ENCODE results near the gene AICDA. TPM values are rescaled to one million over a fixed set of nuclear protein-coding genes. Genes with fewer than 3 reads are reported as not detected.

AICDA gene
- total and polyA plus RNA-seq, 10 of the 15 experiments (the other 5 are each of a cell fraction or from before 2014, with no cell fraction given) = 9.4 to 24.9 (median 16.6) TPM

- TF ChIP-seq ZBTB11 (CRISPR knock-in tag; IDR thresholded peaks at IDR 0.05) (no peak), ASH2L (IDR thresholded peaks at IDR 0.05; ENCODE audit: borderline replicate concordance, low read depth) (0 out of 2 replicates have a peak, but pooled peaks have one; percentile 52), POLR2AphosphoS2 (IDR thresholded peaks at IDR 0.05; ENCODE audit: low read depth, low read length) (no peak), SRF (IDR thresholded peaks at IDR 0.05; ENCODE audit: low read depth in 2 of 2, low read length in 2 of 2) (0 out of 4 replicates have a peak, but pooled peaks of 1 of the 2 experiments have one; percentile 2), CHD2 (IDR thresholded peaks at IDR 0.05; ENCODE audit: borderline replicate concordance, low read depth, low read length) (peak; percentile 15; the same call in 1 of the 2 replicates), ZNF687 (IDR thresholded peaks at IDR 0.05) (no peak), SMARCA5 (IDR thresholded peaks at IDR 0.05) (peak; percentile 86; the same call in 1 of the 2 replicates), PKNOX1 (IDR thresholded peaks at IDR 0.05) (0 out of 2 replicates have a peak, but pooled peaks have one; percentile 31), YBX1 (IDR thresholded peaks at IDR 0.05) (no peak; the same call in 1 of the 2 replicates), CBX5 (IDR thresholded peaks at IDR 0.05; ENCODE audit: low read depth) (0 out of 2 replicates have a peak, but pooled peaks have one; percentile 63), WRNIP1 (IDR thresholded peaks at IDR 0.05; ENCODE audit: borderline replicate concordance, low read depth, low read length) (no peak), BRCA1 (IDR thresholded peaks at IDR 0.05; ENCODE audit: low read depth, low read length) (no peak), PAX5 (IDR thresholded peaks at IDR 0.05; ENCODE audit: borderline replicate concordance, low read depth, low read length) (peak; percentile 69; the same call in 1 of the 2 replicates), SMC3 (IDR thresholded peaks at IDR 0.05; ENCODE audit: borderline replicate concordance, low read length) (no peak), BCL11A (IDR thresholded peaks at IDR 0.05; ENCODE audit: low read depth, low read length) (peak; percentile 82), ATF7 (IDR thresholded peaks at IDR 0.05; ENCODE audit: low read depth) (peak; percentile 87)
- TF ChIP-seq, protein P1, sequence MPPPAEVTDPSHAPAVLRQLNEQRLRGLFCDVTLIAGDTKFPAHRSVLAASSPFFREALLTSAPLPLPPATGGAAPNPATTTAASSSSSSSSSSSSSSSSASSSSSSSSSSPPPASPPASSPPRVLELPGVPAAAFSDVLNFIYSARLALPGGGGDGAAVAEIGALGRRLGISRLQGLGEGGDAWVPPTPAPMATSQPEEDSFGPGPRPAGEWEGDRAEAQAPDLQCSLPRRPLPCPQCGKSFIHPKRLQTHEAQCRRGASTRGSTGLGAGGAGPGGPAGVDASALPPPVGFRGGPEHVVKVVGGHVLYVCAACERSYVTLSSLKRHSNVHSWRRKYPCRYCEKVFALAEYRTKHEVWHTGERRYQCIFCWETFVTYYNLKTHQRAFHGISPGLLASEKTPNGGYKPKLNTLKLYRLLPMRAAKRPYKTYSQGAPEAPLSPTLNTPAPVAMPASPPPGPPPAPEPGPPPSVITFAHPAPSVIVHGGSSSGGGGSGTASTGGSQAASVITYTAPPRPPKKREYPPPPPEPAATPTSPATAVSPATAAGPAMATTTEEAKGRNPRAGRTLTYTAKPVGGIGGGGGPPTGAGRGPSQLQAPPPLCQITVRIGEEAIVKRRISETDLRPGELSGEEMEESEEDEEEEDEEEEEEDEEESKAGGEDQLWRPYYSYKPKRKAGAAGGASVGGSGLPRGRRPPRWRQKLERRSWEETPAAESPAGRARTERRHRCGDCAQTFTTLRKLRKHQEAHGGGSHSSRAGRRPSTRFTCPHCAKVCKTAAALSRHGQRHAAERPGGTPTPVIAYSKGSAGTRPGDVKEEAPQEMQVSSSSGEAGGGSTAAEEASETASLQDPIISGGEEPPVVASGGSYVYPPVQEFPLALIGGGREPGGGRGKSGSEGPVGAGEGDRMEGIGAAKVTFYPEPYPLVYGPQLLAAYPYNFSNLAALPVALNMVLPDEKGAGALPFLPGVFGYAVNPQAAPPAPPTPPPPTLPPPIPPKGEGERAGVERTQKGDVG (CRISPR knock-in tag; IDR thresholded peaks at IDR 0.05) = no peak
These were observed 31.9 kb upstream of the AICDA start (continued) for GRCh38 chr12:8644345-8645248.

Data from GM12878 (cell line).